ENCODE data around the gene LY6G6C.

The LY6G6C gene

DNA sequence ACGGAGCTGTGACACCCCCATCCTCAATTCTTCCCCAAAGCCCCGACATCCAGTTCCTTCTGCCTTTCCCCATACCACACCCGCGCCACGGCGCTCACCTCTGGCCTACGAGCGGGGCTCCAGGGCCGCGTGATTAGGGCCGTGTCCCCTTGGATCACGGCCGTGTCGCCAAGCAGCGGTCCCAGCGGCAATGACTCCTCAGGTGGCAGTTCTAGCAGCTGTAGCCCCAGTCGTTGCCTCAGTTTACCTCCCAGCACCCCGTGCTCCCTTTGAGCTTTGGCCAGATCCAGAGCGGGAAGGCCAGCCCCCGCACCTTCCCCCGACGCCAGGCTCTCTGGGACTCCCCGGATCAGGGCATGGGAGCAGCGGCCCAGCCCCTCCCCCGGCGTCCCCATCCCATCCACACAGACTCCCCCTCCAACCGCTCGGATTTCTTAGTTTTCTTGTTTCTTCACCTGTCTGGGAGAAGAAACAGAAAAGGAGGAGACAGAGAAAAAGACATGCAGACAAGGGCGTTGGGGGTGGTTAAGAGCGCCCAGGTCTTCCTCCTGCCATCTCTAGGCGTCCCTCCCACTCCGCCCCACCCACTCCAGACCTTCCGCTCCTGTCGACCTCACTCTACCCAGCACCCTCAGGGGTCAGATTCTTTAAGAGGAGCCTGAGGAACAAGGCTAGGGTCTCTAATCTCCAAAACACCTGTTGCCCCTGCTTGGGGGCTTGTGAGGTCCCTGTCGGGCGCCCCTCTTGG, 7.4 kb upstream of the LY6G6C start, which contains the start of gene DDAH2:
Gene DDAH2, minus strand, starts transcription at position 533 of the 748 bp plus-strand sequence. Its CDS starts 138 bp downstream, at position 395.
- H3K27ac ChIP-seq = peak within 1 kb of the TSS; percentile 68
- TF ChIP-seq, protein P1, sequence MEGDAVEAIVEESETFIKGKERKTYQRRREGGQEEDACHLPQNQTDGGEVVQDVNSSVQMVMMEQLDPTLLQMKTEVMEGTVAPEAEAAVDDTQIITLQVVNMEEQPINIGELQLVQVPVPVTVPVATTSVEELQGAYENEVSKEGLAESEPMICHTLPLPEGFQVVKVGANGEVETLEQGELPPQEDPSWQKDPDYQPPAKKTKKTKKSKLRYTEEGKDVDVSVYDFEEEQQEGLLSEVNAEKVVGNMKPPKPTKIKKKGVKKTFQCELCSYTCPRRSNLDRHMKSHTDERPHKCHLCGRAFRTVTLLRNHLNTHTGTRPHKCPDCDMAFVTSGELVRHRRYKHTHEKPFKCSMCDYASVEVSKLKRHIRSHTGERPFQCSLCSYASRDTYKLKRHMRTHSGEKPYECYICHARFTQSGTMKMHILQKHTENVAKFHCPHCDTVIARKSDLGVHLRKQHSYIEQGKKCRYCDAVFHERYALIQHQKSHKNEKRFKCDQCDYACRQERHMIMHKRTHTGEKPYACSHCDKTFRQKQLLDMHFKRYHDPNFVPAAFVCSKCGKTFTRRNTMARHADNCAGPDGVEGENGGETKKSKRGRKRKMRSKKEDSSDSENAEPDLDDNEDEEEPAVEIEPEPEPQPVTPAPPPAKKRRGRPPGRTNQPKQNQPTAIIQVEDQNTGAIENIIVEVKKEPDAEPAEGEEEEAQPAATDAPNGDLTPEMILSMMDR (conservative IDR thresholded peaks at IDR 0.05) = peak; percentile 81
- TF ChIP-seq ZFX (IDR thresholded peaks at IDR 0.05) = no peak

DNA sequence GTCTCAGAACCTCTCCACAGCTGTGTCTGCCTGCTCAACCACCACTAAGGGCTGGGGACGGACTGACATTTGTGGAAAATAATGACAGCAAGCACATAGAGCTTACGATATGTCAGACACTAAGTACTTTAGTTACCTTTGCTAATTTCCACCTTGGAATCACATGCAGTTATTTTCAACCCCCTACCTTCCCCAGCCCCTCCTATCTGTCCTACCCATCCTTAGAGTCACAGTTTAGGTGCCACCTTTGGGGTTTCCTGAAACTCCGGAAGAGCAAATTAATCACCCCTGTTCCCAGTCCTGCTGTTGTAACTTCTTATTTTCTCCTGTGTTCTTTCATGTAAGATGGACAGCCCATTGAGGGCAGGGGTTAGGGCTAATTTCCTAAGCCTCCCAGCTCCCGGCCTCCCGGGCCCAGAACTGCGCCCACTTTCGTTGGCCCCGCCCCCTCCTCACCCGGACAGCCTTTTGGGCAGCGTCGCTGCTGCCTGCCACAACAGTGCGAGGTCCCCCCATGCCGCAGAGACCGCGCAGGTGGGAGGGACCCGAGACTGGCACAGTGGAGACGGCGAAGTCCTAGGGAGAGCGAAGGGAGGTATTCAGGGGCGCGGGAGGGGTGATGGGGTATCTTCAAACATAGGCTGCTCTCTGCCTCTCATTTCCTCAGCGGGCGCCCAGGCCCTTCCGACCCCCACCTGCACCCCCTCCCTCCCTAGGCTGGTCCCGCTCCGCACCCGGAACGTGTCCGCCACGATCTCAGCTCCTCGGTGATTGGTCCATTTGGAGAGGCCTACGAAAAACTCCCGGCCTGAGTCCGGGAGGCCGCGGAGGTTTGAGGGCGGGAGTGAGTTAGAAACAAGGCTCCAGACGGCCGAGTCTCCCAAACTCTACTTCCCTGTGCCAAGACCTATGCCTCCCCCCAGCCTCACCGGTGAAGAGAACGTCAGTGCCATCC, 6.4 kb upstream of the LY6G6C start:
- TF ChIP-seq, protein P1 (conservative IDR thresholded peaks at IDR 0.05) = no peak
- no peak for TF ChIP-seq ZFX (IDR thresholded peaks at IDR 0.05)
- no peak overlapping the region; the same call in 1 of the 2 replicates for H3K27ac ChIP-seq

DNA sequence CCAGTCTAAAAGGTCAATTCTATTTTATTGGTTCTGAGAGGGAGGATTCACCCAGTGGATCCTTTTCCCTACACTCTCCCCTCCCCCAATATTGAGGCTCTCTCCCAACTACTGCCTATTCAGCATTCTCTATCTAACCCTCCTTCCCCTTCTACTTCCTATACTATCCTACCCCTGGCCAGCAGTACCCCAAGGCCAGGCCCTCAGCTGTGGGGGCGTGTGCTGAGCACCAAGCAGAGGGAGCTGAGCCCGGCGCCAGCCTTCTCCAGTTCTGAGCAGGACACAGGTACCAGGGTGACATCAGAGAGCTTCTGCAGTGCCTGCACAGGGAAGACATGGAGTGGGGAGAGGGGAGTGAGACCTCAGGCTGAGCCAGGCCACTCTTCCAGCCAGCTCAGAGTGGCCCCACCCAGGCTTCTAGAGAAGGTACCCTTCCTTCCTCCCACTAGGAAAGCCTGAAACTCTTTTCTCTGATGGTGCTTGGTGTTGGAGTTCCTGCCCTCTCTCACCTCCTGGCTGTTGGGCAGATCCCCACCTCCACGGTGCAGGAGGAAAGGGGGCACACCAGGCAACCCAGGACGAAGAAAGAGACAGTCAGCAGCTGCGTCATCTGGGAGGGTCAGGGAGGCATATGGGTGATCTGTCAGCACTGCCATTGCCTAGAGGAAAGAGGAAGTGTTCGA, 5.6 kb upstream of the LY6G6C start:
- no peak overlapping the region for H3K27ac ChIP-seq
- TF ChIP-seq ZFX (IDR thresholded peaks at IDR 0.05) = no peak
- TF ChIP-seq, protein P1 (conservative IDR thresholded peaks at IDR 0.05) = no peak

DNA sequence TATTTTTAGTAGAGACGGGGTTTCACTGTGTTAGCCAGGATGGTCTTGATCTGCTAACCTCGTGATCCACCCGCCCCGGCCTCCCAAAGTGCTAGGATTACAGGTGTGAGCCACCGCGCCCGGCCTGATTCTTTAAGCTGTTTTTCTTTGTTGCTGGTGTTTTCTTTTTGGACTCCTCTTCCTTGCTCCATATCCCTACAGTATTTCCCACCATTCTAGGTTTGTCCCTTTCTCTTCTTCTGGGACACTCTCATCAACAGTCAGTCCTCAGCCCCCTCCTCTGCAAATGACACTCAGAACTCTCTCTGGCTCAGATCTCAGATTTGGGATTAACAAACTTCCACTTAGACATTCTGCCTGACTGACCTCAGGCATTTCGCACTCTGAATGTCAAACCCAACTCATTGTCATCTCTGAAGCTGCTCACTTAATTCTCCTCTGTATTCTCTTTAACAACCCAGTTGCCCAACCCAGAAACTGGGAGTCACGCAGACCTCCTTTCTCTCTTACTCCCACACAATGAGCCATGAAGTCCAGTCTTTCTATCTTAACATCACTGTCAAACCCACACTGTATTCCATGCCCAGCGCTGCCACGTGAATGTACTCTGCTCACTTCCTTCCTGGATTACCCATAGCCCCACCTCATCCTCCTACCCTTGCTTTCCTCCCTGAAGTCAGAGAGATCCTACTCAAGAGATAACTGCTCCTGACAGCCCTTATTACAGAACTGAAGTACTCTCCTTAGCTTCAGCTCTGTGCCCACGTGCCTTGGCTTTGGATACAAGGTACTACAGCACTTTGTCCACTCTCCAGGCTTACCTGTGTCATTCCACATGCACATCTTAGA, 4.2 kb upstream of the LY6G6C start:
- no peak overlapping the region for H3K27ac ChIP-seq
- TF ChIP-seq ZFX (IDR thresholded peaks at IDR 0.05) = no peak
- TF ChIP-seq, protein P1 (conservative IDR thresholded peaks at IDR 0.05) = no peak

DNA sequence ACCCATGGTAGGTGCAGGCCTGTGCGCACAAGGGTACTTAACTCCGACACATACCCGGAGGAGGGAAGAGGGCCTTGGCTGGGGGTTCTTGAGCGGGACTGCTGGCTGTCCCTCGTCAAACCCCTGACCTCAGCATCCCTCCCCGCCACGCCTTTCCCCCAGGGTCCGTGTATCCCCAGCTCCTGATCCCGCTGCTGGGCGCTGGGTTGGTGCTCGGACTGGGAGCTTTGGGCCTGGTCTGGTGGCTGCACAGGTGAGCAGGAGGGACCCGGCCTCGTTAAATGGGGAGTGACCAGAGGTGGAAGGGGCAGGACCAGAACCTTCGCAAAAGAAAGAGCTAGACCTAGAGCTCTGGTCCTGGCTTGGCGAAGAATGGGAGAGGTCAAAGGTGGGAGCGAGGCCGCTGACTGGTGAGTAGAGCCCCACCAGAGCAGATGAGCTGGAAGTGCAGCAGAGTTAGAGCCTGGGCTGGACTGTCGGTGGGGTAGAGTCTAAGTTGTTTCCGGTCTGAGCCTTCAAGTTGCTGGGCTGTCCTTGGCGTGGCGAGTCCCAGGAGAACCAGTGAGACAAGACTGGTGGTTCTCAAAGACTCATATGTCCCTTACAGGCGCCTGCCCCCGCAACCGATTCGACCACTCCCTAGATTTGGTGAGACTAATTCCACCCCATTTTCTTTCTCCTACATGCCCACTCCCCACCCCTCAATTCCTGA, 2.6 kb upstream of the LY6G6C start:
- no peak overlapping the region for H3K27ac ChIP-seq
- TF ChIP-seq, protein P1 (conservative IDR thresholded peaks at IDR 0.05) = no peak
- no peak for TF ChIP-seq ZFX (IDR thresholded peaks at IDR 0.05)

Data from C4-2B (cell line).